Activated T-cell treated with anti-CD3 and anti-CD28 coated beads, Interleukin-2, amount 50 U/mL, for 48 hours (primary cell): ENCODE data around the gene TRMT44.

Experiments
- DNase-seq, 2 experiments: peaks; one replicate each; pipeline ENCODE4 v3.0.0-alpha.2; 2020

Gene TRMT44

GRCh38 chr4:8516061-8516573, 75.5 kb downstream of the TRMT44 start:
- DNase-seq, result no peak

- DNase-seq, result no peak
These were observed 76.5 kb downstream of the TRMT44 start for GRCh38 chr4:8516996-8517550.

GRCh38 chr4:8517946-8518345, 77.4 kb downstream of the TRMT44 start:
- no peak for DNase-seq

GRCh38 chr4:8522160-8523120, 81.9 kb downstream of the TRMT44 start:
- no peak for DNase-seq

GRCh38 chr4:8523175-8523574, 82.6 kb downstream of the TRMT44 start:
- no peak for DNase-seq

- no peak for DNase-seq
These were observed 83.2 kb downstream of the TRMT44 start for GRCh38 chr4:8523766-8524165.

- DNase-seq, result no peak
These were observed 84.2 kb downstream of the TRMT44 start for GRCh38 chr4:8524595-8525382.

GRCh38 chr4:8525383-8526120, 85.0 kb downstream of the TRMT44 start:
- no peak for DNase-seq
